Heart left ventricle (tissue), 16 donors: Measurements from ENCODE around the gene CD300E. TPM values are rescaled to one million over a fixed set of nuclear protein-coding genes. Genes with fewer than 3 reads are reported as not detected.
A peak's percentile ranks its signal among the peaks of the same experiment; 100 is the strongest.

ENCODE experiments used
- ATAC-seq, 4 donors: fragments of 200-7000 bp; cut with Tn5 transposase; one replicate each; pipeline ENCODE4 v1.9.1; 2020 to 2022; ENCODE audit warnings: moderate library complexity in 4 of 4, mild to moderate bottlenecking in 3 of 4, moderate number of reproducible peaks in 1 of 4
- DNase-seq, 5 donors: peaks; one replicate each; pipeline ENCODE4 v3.0.0-alpha.2; 2020
- H3K27ac ChIP-seq, 12 donors: fragments of 200-600 bp; sonication (generic) in 4 of 12; one replicate each; pipeline versions ENCODE4 v1.5.0 to v1.8.0; 2016 to 2022; ENCODE audit warnings: mild to moderate bottlenecking in 2 of 12
- H3K27me3 ChIP-seq, 9 donors: fragments of 200-600 bp; sonication (generic) in 2 of 9; one replicate each; pipeline versions ENCODE4 v1.5.1 to v1.8.0; 2016 to 2022; ENCODE audit warnings: mild to moderate bottlenecking in 3 of 9
- H3K36me3 ChIP-seq, 9 donors: fragments of 200-600 bp; sonication (generic) in 2 of 9; one replicate each; pipeline versions ENCODE4 v1.5.0 to v1.8.0; 2018 to 2022; ENCODE audit warnings: mild to moderate bottlenecking in 2 of 9
- H3K4me1 ChIP-seq, 12 donors: fragments of 200-600 bp; sonication (generic) in 4 of 12; one replicate each; pipeline versions ENCODE4 v1.5.0 to v1.8.0; 2016 to 2022; ENCODE audit warnings: mild to moderate bottlenecking in 3 of 12
- H3K4me3 ChIP-seq, 12 donors: fragments of 200-600 bp; sonication (generic) in 4 of 12; one replicate each; pipeline versions ENCODE4 v1.5.0 to v1.8.0; 2017 to 2022; ENCODE audit warnings: mild to moderate bottlenecking in 9 of 12, moderate library complexity in 4 of 12
- H3K9me3 ChIP-seq, 12 donors: fragments of 200-600 bp; sonication (generic) in 4 of 12; one replicate each; pipeline versions ENCODE4 v1.5.0 to v1.8.0; 2016 to 2022; ENCODE audit warnings: mild to moderate bottlenecking in 1 of 12
- CTCF ChIP-seq, 12 donors: fragments of 200-600 bp; sonication (generic) in 4 of 12; IDR thresholded peaks; one replicate each; pipeline versions ENCODE4 v1.5.0 to v1.8.0; 2018 to 2022; ENCODE audit warnings: antibody characterized with exemption in 12 of 12, mild to moderate bottlenecking in 5 of 12
- POLR2A ChIP-seq, 2 donors: fragments of 450-650 bp; IDR thresholded peaks; one replicate each; pipeline ENCODE4 v1.6.1; 2017; ENCODE audit warnings: antibody characterized with exemption in 2 of 2, mild to moderate bottlenecking in 2 of 2, moderate library complexity in 2 of 2
- WGBS, 4 donors: extraction: QIAGEN DNeasy Blood & Tissue Kit in 2 of 4; methylation state at CpG; one replicate each; pipeline versions ENCODE4 v1.1.5 to v1.1.7; 2013 to 2018; 5-methylcytosine and 5-hydroxymethylcytosine counted together
- intact Hi-C, 10 donors: fragments of 100-400 bp; cut with DNase I; formaldehyde crosslinking; loops; one replicate each; pipeline versions ENCODE4 v1.11.1 to v1.14.2; 2022
- polyA plus RNA-seq, 2 donors: library from polyadenylated mRNA; stranded (reverse); fragments of 200-250 nt; gene quantifications; one replicate each; pipeline ENCODE4 v1.2.3, GENCODE V29; 2013
- total RNA-seq, 9 donors: library from RNA; depleted of rRNA in 2 of 9; stranded (reverse); fragments of >200 nt in 2 of 9; fragmentation: NEBNext Ultra II Directional in 3 of 9; extraction: Animal tissue kit (Norgen Biotek cat#: 25700) in 3 of 9; gene quantifications; one replicate each; pipeline versions ENCODE4 v1.1.0 to v1.2.4, GENCODE V29; 2016 to 2023
- donor health status: ischemic (EF 13 %, LVEDD 7.1; RV severe dilation, severe dysfunction).
- donor health status: healthy with polysubstance abuse.
- donor health status: DM: no; HTN: yes; CAD: no.
- donor health status: DM: no; HTN: no; CAD: no.
- donor health status: ischemic (EF 25% LVEDD 6.9; RV normal size, moderate dysfunction).
- donor health status: ischemic (EF 25% LVEDD 5.7; RV mildly dilated, moderate dysfunction).
- donor health status: healthy.
- donor health status: DM: yes; HTN: yes; CAD: no.
- donor health status: ischemic (EF 35%, LVEDD 5.7; RV mildly dilated, moderate dysfunction).
- donor health status: nonischemic (EF 11% LVEDD 7.7; RV severe dilation, severe dysfunction).
- donor health status: DM: yes; HTN: yes; CAD: no.
- donor health status: PGD.
- donor health status: ischemic (EF 29% LVEDD 5.4; RV normal size, mild dysfunction).
- donor health status: nonischemic (EF 23%, LVEDD 6.1; RV moderate dilation, normal function).

CD300E gene
- total and polyA plus RNA-seq, 11 donors, result 0.19 to 8.6 (median 0.46) TPM; not detected in 1

GRCh38 chr17:74605361-74605760, 18.2 kb downstream of the CD300E start:
- intact Hi-C loops, result loop anchor here in 2 of 10 donors (10.0 kb wide), 2 partner anchors 231 to 241 kb away; partner anchors contain the start of genes BTBD17 (in 1 of the 2) and GPR142 (in 1 of the 2)
- DNase-seq (peak in 4 of 5 donors; percentile 27 to 78 (median 68)), ATAC-seq (peak in 3 of 4 donors; percentile 76 to 91 (median 84))
- peaks cover 0 to 18% (median 4%) of the 10 kb centered on the region in 9 donors for H3K27me3 ChIP-seq
- no peak for TF ChIP-seq CTCF (IDR thresholded peaks at IDR 0.05)
- no peak for TF ChIP-seq POLR2A (IDR thresholded peaks at IDR 0.05)
- 41 to 52% (median 43%) methylated on average over 10 of the region's 10 CpGs for WGBS, 4 donors
- H3K27ac ChIP-seq, result peak overlapping the region in 1 of 12 donors; percentile 76
- H3K36me3 ChIP-seq, result no peaks in the 10 kb centered on the region
- peaks cover 0 to 46% (median 0%) of the 10 kb centered on the region in 12 donors for H3K4me1 ChIP-seq
- no peak overlapping the region for H3K4me3 ChIP-seq
- no peaks in the 10 kb centered on the region for H3K9me3 ChIP-seq

GRCh38 chr17:74604761-74605160, 18.8 kb downstream of the CD300E start:
- Histone ChIP-seq H3K9me3 (no peaks in the 10 kb centered on the region), H3K4me1 (peaks cover 0 to 52% (median 0%) of the 10 kb centered on the region in 12 donors), H3K27me3 (peaks cover 0 to 19% (median 0%) of the 10 kb centered on the region in 9 donors), H3K36me3 (no peaks in the 10 kb centered on the region), H3K27ac (peak overlapping the region in 1 of 12 donors; percentile 76), H3K4me3 (no peak overlapping the region)
- DNase-seq (no peak), ATAC-seq (no peak)
- TF ChIP-seq CTCF (IDR thresholded peaks at IDR 0.05) (no peak), POLR2A (IDR thresholded peaks at IDR 0.05) (no peak)
- WGBS, 4 donors, result 58 to 79% (median 76%) methylated on average over 7 to 10 of the region's 10 CpGs
- intact Hi-C loops, result loop anchor here in 4 of 10 donors (5.0 to 10.0 kb wide), 4 partner anchors 230 to 240 kb away; partner anchors contain the start of genes GPR142 (in 2 of the 4) and BTBD17 (in 1 of the 4)

GRCh38 chr17:74604200-74604599, 19.3 kb downstream of the CD300E start:
- H3K36me3 ChIP-seq, result no peaks in the 10 kb centered on the region
- ATAC-seq, result no peak
- WGBS, 4 donors, result 80 to 93% (median 86%) methylated on average over 4 to 6 of the region's 6 CpGs
- H3K4me1 ChIP-seq, result peaks cover 0 to 55% (median 0%) of the 10 kb centered on the region in 12 donors
- H3K4me3 ChIP-seq, result no peak overlapping the region
- TF ChIP-seq POLR2A (IDR thresholded peaks at IDR 0.05) (no peak), CTCF (IDR thresholded peaks at IDR 0.05) (no peak)
- H3K27me3 ChIP-seq, result peaks cover 0 to 22% (median 0%) of the 10 kb centered on the region in 9 donors
- H3K27ac ChIP-seq, result no peak overlapping the region
- no peak for DNase-seq
- intact Hi-C loops, result loop anchor here in 4 of 10 donors (5.0 to 10.0 kb wide), 4 partner anchors 229 to 239 kb away; partner anchors contain the start of genes GPR142 (in 2 of the 4) and BTBD17 (in 1 of the 4)
- no peaks in the 10 kb centered on the region for H3K9me3 ChIP-seq

GRCh38 chr17:74603746-74604145, 19.8 kb downstream of the CD300E start:
- Histone ChIP-seq H3K36me3 (no peaks in the 10 kb centered on the region), H3K27me3 (peaks cover 0 to 24% (median 0%) of the 10 kb centered on the region in 9 donors), H3K4me1 (peaks cover 0 to 60% (median 0%) of the 10 kb centered on the region in 12 donors), H3K4me3 (no peak overlapping the region), H3K9me3 (no peaks in the 10 kb centered on the region), H3K27ac (no peak overlapping the region)
- WGBS, 4 donors, result 65 to 82% (median 79%) methylated on average over 5 of the region's 5 CpGs
- ATAC-seq (no peak), DNase-seq (no peak)
- intact Hi-C loops, result loop anchor here in 4 of 10 donors (5.0 to 10.0 kb wide), 4 partner anchors 229 to 239 kb away; partner anchors contain the start of genes GPR142 (in 2 of the 4) and BTBD17 (in 1 of the 4)
- TF ChIP-seq CTCF (IDR thresholded peaks at IDR 0.05) (no peak), POLR2A (IDR thresholded peaks at IDR 0.05) (no peak)
